Heart left ventricle (tissue), 16 donors: ENCODE data around the gene DUSP10. TPM values are rescaled to one million over a fixed set of nuclear protein-coding genes. Genes with fewer than 3 reads are reported as not detected.

Experiments used
- ATAC-seq, 4 donors: fragments of 200-7000 bp; cut with Tn5 transposase; one replicate each; pipeline ENCODE4 v1.9.1; 2020 to 2022; ENCODE audit warnings: moderate library complexity in 4 of 4, mild to moderate bottlenecking in 3 of 4, moderate number of reproducible peaks in 1 of 4
- DNase-seq, 5 donors: peaks; one replicate each; pipeline ENCODE4 v3.0.0-alpha.2; 2020
- H3K27ac ChIP-seq, 12 donors: fragments of 200-600 bp; sonication (generic) in 4 of 12; one replicate each; pipeline versions ENCODE4 v1.5.0 to v1.8.0; 2016 to 2022; ENCODE audit warnings: mild to moderate bottlenecking in 2 of 12
- H3K27me3 ChIP-seq, 9 donors: fragments of 200-600 bp; sonication (generic) in 2 of 9; one replicate each; pipeline versions ENCODE4 v1.5.1 to v1.8.0; 2016 to 2022; ENCODE audit warnings: mild to moderate bottlenecking in 3 of 9
- H3K36me3 ChIP-seq, 9 donors: fragments of 200-600 bp; sonication (generic) in 2 of 9; one replicate each; pipeline versions ENCODE4 v1.5.0 to v1.8.0; 2018 to 2022; ENCODE audit warnings: mild to moderate bottlenecking in 2 of 9
- H3K4me1 ChIP-seq, 12 donors: fragments of 200-600 bp; sonication (generic) in 4 of 12; one replicate each; pipeline versions ENCODE4 v1.5.0 to v1.8.0; 2016 to 2022; ENCODE audit warnings: mild to moderate bottlenecking in 3 of 12
- H3K4me3 ChIP-seq, 12 donors: fragments of 200-600 bp; sonication (generic) in 4 of 12; one replicate each; pipeline versions ENCODE4 v1.5.0 to v1.8.0; 2017 to 2022; ENCODE audit warnings: mild to moderate bottlenecking in 9 of 12, moderate library complexity in 4 of 12
- H3K9me3 ChIP-seq, 12 donors: fragments of 200-600 bp; sonication (generic) in 4 of 12; one replicate each; pipeline versions ENCODE4 v1.5.0 to v1.8.0; 2016 to 2022; ENCODE audit warnings: mild to moderate bottlenecking in 1 of 12
- CTCF ChIP-seq, 12 donors: fragments of 200-600 bp; sonication (generic) in 4 of 12; IDR thresholded peaks; one replicate each; pipeline versions ENCODE4 v1.5.0 to v1.8.0; 2018 to 2022; ENCODE audit warnings: antibody characterized with exemption in 12 of 12, mild to moderate bottlenecking in 5 of 12
- POLR2A ChIP-seq, 2 donors: fragments of 450-650 bp; IDR thresholded peaks; one replicate each; pipeline ENCODE4 v1.6.1; 2017; ENCODE audit warnings: antibody characterized with exemption in 2 of 2, mild to moderate bottlenecking in 2 of 2, moderate library complexity in 2 of 2
- WGBS, 4 donors: extraction: QIAGEN DNeasy Blood & Tissue Kit in 2 of 4; methylation state at CpG; one replicate each; pipeline versions ENCODE4 v1.1.5 to v1.1.7; 2013 to 2018; 5-methylcytosine and 5-hydroxymethylcytosine counted together
- intact Hi-C, 10 donors: fragments of 100-400 bp; cut with DNase I; formaldehyde crosslinking; loops; one replicate each; pipeline versions ENCODE4 v1.11.1 to v1.14.2; 2022
- polyA plus RNA-seq, 2 donors: library from polyadenylated mRNA; stranded (reverse); fragments of 200-250 nt; gene quantifications; one replicate each; pipeline ENCODE4 v1.2.3, GENCODE V29; 2013
- total RNA-seq, 9 donors: library from RNA; depleted of rRNA in 2 of 9; stranded (reverse); fragments of >200 nt in 2 of 9; fragmentation: NEBNext Ultra II Directional in 3 of 9; extraction: Animal tissue kit (Norgen Biotek cat#: 25700) in 3 of 9; gene quantifications; one replicate each; pipeline versions ENCODE4 v1.1.0 to v1.2.4, GENCODE V29; 2016 to 2023
- donor health status: ischemic (EF 13 %, LVEDD 7.1; RV severe dilation, severe dysfunction).
- donor health status: healthy with polysubstance abuse.
- donor health status: DM: no; HTN: yes; CAD: no.
- donor health status: DM: no; HTN: no; CAD: no.
- donor health status: ischemic (EF 25% LVEDD 6.9; RV normal size, moderate dysfunction).
- donor health status: ischemic (EF 25% LVEDD 5.7; RV mildly dilated, moderate dysfunction).
- donor health status: healthy.
- donor health status: DM: yes; HTN: yes; CAD: no.
- donor health status: ischemic (EF 35%, LVEDD 5.7; RV mildly dilated, moderate dysfunction).
- donor health status: nonischemic (EF 11% LVEDD 7.7; RV severe dilation, severe dysfunction).
- donor health status: DM: yes; HTN: yes; CAD: no.
- donor health status: PGD.
- donor health status: ischemic (EF 29% LVEDD 5.4; RV normal size, mild dysfunction).
- donor health status: nonischemic (EF 23%, LVEDD 6.1; RV moderate dilation, normal function).

DUSP10 gene
- total and polyA plus RNA-seq, 11 donors: 2.2 to 7.1 (median 3.9) TPM

- DNase-seq: no peak
- intact Hi-C loops: no loop called here
- Histone ChIP-seq H3K27me3 (no peaks in the 10 kb centered on the region), H3K4me3 (no peak overlapping the region), H3K27ac (no peak overlapping the region), H3K36me3 (no peaks in the 10 kb centered on the region), H3K4me1 (peaks cover 0 to 27% (median 0%) of the 10 kb centered on the region in 12 donors), H3K9me3 (no peaks in the 10 kb centered on the region)
- ATAC-seq: no peak
- 46 to 89% (median 85%) methylated on average over 2 of the region's 2 CpGs for WGBS, 4 donors
- TF ChIP-seq POLR2A (IDR thresholded peaks at IDR 0.05): no peak
- TF ChIP-seq CTCF (IDR thresholded peaks at IDR 0.05): no peak
Observed at GRCh38 chr1:221773383-221773782, 31.5 kb upstream of the DUSP10 start.

GRCh38 chr1:221772117-221772516, 30.2 kb upstream of the DUSP10 start:
- DNase-seq: no peak
- intact Hi-C loops: no loop called here
- H3K9me3 ChIP-seq: no peaks in the 10 kb centered on the region
- TF ChIP-seq CTCF (IDR thresholded peaks at IDR 0.05) (no peak), POLR2A (IDR thresholded peaks at IDR 0.05) (no peak)
- no peak overlapping the region for H3K4me3 ChIP-seq
- no peaks in the 10 kb centered on the region for H3K27me3 ChIP-seq
- no peaks in the 10 kb centered on the region for H3K36me3 ChIP-seq
- WGBS, 4 donors: 75 to 89% (median 83%) methylated on average over 3 of the region's 3 CpGs
- no peak overlapping the region for H3K27ac ChIP-seq
- peaks cover 0 to 17% (median 0%) of the 10 kb centered on the region in 12 donors for H3K4me1 ChIP-seq
- no peak for ATAC-seq

GRCh38 chr1:221768444-221769066, 26.7 kb upstream of the DUSP10 start:
- TF ChIP-seq POLR2A (IDR thresholded peaks at IDR 0.05) (no peak), CTCF (IDR thresholded peaks at IDR 0.05) (no peak)
- 83 to 90% (median 87%) methylated on average over 5 of the region's 5 CpGs for WGBS, 4 donors
- intact Hi-C loops: no loop called here
- Histone ChIP-seq H3K4me1 (peaks cover 0 to 7% (median 0%) of the 10 kb centered on the region in 12 donors), H3K27ac (no peak overlapping the region), H3K27me3 (no peaks in the 10 kb centered on the region), H3K36me3 (no peaks in the 10 kb centered on the region), H3K9me3 (no peaks in the 10 kb centered on the region), H3K4me3 (no peak overlapping the region)
- no peak for DNase-seq
- ATAC-seq: no peak

- 17 to 30% (median 29%) methylated on average over 1 of the region's 1 CpG for WGBS, 4 donors
- Histone ChIP-seq H3K27me3 (no peaks in the 10 kb centered on the region), H3K4me1 (peaks cover 0 to 8% (median 0%) of the 10 kb centered on the region in 12 donors), H3K9me3 (no peaks in the 10 kb centered on the region), H3K27ac (no peak overlapping the region), H3K36me3 (no peaks in the 10 kb centered on the region), H3K4me3 (no peak overlapping the region)
- no peak for ATAC-seq
- no peak for DNase-seq
- TF ChIP-seq POLR2A (IDR thresholded peaks at IDR 0.05) (no peak), CTCF (IDR thresholded peaks at IDR 0.05) (no peak)
- intact Hi-C loops: no loop called here
Observed at GRCh38 chr1:221766210-221766609, 24.3 kb upstream of the DUSP10 start.
